GM23338 (cell line): ENCODE measurements around the gene FAM47C. TPM values are rescaled to one million over a fixed set of nuclear protein-coding genes. Genes with fewer than 3 reads are reported as not detected.

Source experiments
- ATAC-seq: fragments of 200-7000 bp; cut with Tn5 transposase; 3 replicates; pipeline ENCODE4 v1.9.1; 2020
- DNase-seq: peaks from one replicate; pipeline ENCODE4 v3.0.0-alpha.2; 2015; ENCODE audit warnings: low spot score
- H2AFZ ChIP-seq: fragments of 200-600 bp; sonication (generic); 2 replicates; pipeline ENCODE4 v1.8.0; 2016; ENCODE audit warnings: antibody characterized with exemption, mild to moderate bottlenecking, moderate library complexity
- H3F3A ChIP-seq: fragments of 200-600 bp; sonication (generic); replicated peaks from 2 replicates; pipeline ENCODE4 v1.8.0; 2017; ENCODE audit warnings: antibody characterized with exemption, mixed run types, low read depth
- H3K27ac ChIP-seq: fragments of 200-600 bp; sonication (generic); 2 replicates; pipeline ENCODE4 v1.6.1; 2016; ENCODE audit warnings: low read depth
- H3K27me3 ChIP-seq: fragments of 200-600 bp; sonication (generic); 2 replicates; pipeline ENCODE4 v1.8.0; 2016; ENCODE audit warnings: mild to moderate bottlenecking, mixed run types, moderate library complexity; ENCODE audit not compliant: insufficient read depth
- H3K36me3 ChIP-seq: fragments of 200-600 bp; sonication (generic); 2 replicates; pipeline ENCODE4 v1.8.0; 2016; ENCODE audit warnings: mild to moderate bottlenecking; ENCODE audit not compliant: insufficient read depth
- H3K4me1 ChIP-seq: fragments of 200-600 bp; sonication (generic); 2 replicates; pipeline ENCODE4 v1.8.0; 2016; ENCODE audit warnings: mild to moderate bottlenecking, moderate library complexity; ENCODE audit not compliant: insufficient read depth
- H3K4me2 ChIP-seq: fragments of 200-600 bp; sonication (generic); 2 replicates; pipeline ENCODE4 v1.7.1; 2017; ENCODE audit warnings: mixed run types
- H3K4me3 ChIP-seq: fragments of 200-600 bp; sonication (generic); 2 replicates; pipeline ENCODE4 v1.6.1; 2016; ENCODE audit warnings: mixed run types
- H3K79me2 ChIP-seq: fragments of 200-600 bp; sonication (generic); replicated peaks from 2 replicates; pipeline ENCODE4 v1.8.0; 2017; ENCODE audit warnings: mild to moderate bottlenecking; ENCODE audit not compliant: insufficient read depth
- H3K9me2 ChIP-seq: fragments of 200-600 bp; sonication (generic); 2 replicates; pipeline ENCODE4 v1.8.0; 2017; ENCODE audit not compliant: insufficient read depth
- H4K20me1 ChIP-seq: fragments of 200-600 bp; sonication (generic); replicated peaks from 2 replicates; pipeline ENCODE4 v1.8.0; 2017; ENCODE audit warnings: mild to moderate bottlenecking; ENCODE audit not compliant: insufficient read depth
- H3K27ac Mint-ChIP-seq: 2 replicates; pipeline ENCODE4 v1.8.0; 2020; ENCODE audit warnings: inconsistent platforms, mild to moderate bottlenecking, moderate library complexity, mixed read lengths
- H3K27me3 Mint-ChIP-seq: 3 replicates; pipeline ENCODE4 v1.8.0; 2022; ENCODE audit warnings: low read depth, mild to moderate bottlenecking, moderate library complexity, mixed read lengths, inconsistent platforms; ENCODE audit not compliant: insufficient read depth, poor library complexity
- H3K36me3 Mint-ChIP-seq: 3 replicates; pipeline ENCODE4 v1.8.0; 2021; ENCODE audit warnings: low read depth, mild to moderate bottlenecking, inconsistent platforms, moderate library complexity, mixed read lengths
- H3K4me1 Mint-ChIP-seq: 3 replicates; pipeline ENCODE4 v1.8.0; 2020; ENCODE audit warnings: mild to moderate bottlenecking, inconsistent platforms, mixed read lengths
- H3K4me3 Mint-ChIP-seq: 3 replicates; pipeline ENCODE4 v1.8.0; 2021; ENCODE audit warnings: moderate library complexity, mild to moderate bottlenecking, inconsistent platforms, mixed read lengths
- H3K9me3 Mint-ChIP-seq: 3 replicates; pipeline ENCODE4 v1.8.0; 2020; ENCODE audit warnings: moderate library complexity, mild to moderate bottlenecking, inconsistent platforms, mixed read lengths
- CREB1 ChIP-seq: fragments of 250-450 bp; sonication (Bioruptor Pico); IDR thresholded peaks from 2 replicates; pipeline ENCODE4 v1.5.0; 2020; ENCODE audit warnings: low read depth, mild to moderate bottlenecking, moderate library complexity
- CTCF ChIP-seq, 2 experiments: fragments of 200-600 bp in 1 of 2; sonication (generic) in 1 of 2; conservative IDR thresholded peaks; 2 replicates each; pipeline versions ENCODE4 v1.5.1 to v1.6.1; 2016 to 2017; ENCODE audit warnings: antibody characterized with exemption in 2 of 2, low read depth in 2 of 2, mild to moderate bottlenecking in 2 of 2, moderate library complexity in 1 of 2
- ETS1 ChIP-seq: IDR thresholded peaks from 2 replicates; pipeline ENCODE4 v1.6.1; 2016; ENCODE audit warnings: antibody characterized with exemption
- EZH2 ChIP-seq: fragments of 200-600 bp; sonication (generic); IDR thresholded peaks from one replicate; pipeline ENCODE4 v1.8.0; 2017; ENCODE audit warnings: antibody characterized with exemption, mild to moderate bottlenecking, low read depth; ENCODE audit not compliant: unreplicated experiment
- EZH2phosphoT487 ChIP-seq: fragments of 200-600 bp; sonication (generic); IDR thresholded peaks from one replicate; pipeline ENCODE4 v1.8.1; 2018; ENCODE audit warnings: antibody characterized with exemption; ENCODE audit not compliant: unreplicated experiment
- JUNB ChIP-seq: IDR thresholded peaks from one replicate; pipeline ENCODE4 v1.6.1; 2016; ENCODE audit warnings: antibody characterized with exemption; ENCODE audit not compliant: unreplicated experiment
- NANOG ChIP-seq: IDR thresholded peaks from 2 replicates; pipeline ENCODE4 v1.6.1; 2016; ENCODE audit warnings: antibody characterized with exemption, borderline replicate concordance
- POLR2AphosphoS5 ChIP-seq: IDR thresholded peaks from 2 replicates; pipeline ENCODE4 v1.6.1; 2016; ENCODE audit warnings: antibody characterized with exemption, low read depth
- REST ChIP-seq: IDR thresholded peaks from one replicate; pipeline ENCODE4 v1.6.1; 2018; ENCODE audit warnings: antibody characterized with exemption; ENCODE audit not compliant: unreplicated experiment
- STAT1 ChIP-seq: IDR thresholded peaks from one replicate; pipeline ENCODE4 v1.6.1; 2016; ENCODE audit warnings: antibody characterized with exemption; ENCODE audit not compliant: unreplicated experiment
- ZNF114 ChIP-seq: fragments of 250-450 bp; sonication (Bioruptor Pico); IDR thresholded peaks from 2 replicates; pipeline ENCODE4 v1.5.0; 2020; ENCODE audit warnings: mild to moderate bottlenecking, moderate library complexity
- ZNF331 ChIP-seq: fragments of 250-450 bp; sonication (Bioruptor Pico); IDR thresholded peaks from 2 replicates; pipeline ENCODE4 v1.5.0; 2020; ENCODE audit warnings: low read depth, mild to moderate bottlenecking, moderate library complexity
- ZNF462 ChIP-seq: fragments of 250-450 bp; sonication (Bioruptor Pico); IDR thresholded peaks from 2 replicates; pipeline ENCODE4 v1.5.0; 2020; ENCODE audit warnings: mild to moderate bottlenecking, moderate library complexity
- polyA plus RNA-seq: library from polyadenylated mRNA; unstranded; fragments of >200 nt; fragmentation: Nextera tagmentation; extraction: Ambion mirVana; gene quantifications from 2 replicates; pipeline ENCODE4 v1.2.1, GENCODE V29; 2016
- total RNA-seq: library from RNA; depleted of rRNA; stranded (reverse); fragments of >200 nt; shearing (Covaris generic); gene quantifications from 2 replicates; pipeline ENCODE4 v1.2.3, GENCODE V29; 2014

The FAM47C gene
- total and polyA plus RNA-seq, 2 experiments from 2014 or later, result not detected

GRCh38 chrX:36978886-36979285, 29.3 kb upstream of the FAM47C start:
- no peaks in the 10 kb centered on the region for H3K36me3 ChIP-seq
- H3K27ac ChIP-seq, result no peak overlapping the region
- no peak overlapping the region for H2AFZ ChIP-seq
- Mint-ChIP-seq H3K27ac (no peak overlapping the region), H3K9me3 (no peaks in the 10 kb centered on the region), H3K4me3 (no peak overlapping the region), H3K36me3 (no peaks in the 10 kb centered on the region), H3K27me3 (no peaks in the 10 kb centered on the region), H3K4me1 (peaks cover 7% of the 10 kb centered on the region)
- ATAC-seq, result no peak
- H3K79me2 ChIP-seq, result no peaks in the 10 kb centered on the region
- no peaks in the 10 kb centered on the region for H3K27me3 ChIP-seq
- no peaks in the 10 kb centered on the region for H3K9me2 ChIP-seq
- H3F3A ChIP-seq, result no peaks in the 10 kb centered on the region
- no peak for DNase-seq
- TF ChIP-seq EZH2phosphoT487, result no peak
- no peak for TF ChIP-seq REST
- TF ChIP-seq ZNF462, result no peak
- no peak for TF ChIP-seq EZH2
- no peak for TF ChIP-seq POLR2AphosphoS5
- no peak for TF ChIP-seq ZNF114 (CRISPR knock-in tag)
- no peak for TF ChIP-seq NANOG
- TF ChIP-seq CTCF (conservative IDR thresholded peaks at IDR 0.05; ENCODE audit: low read depth in 2 of 2), result no peak
- no peak for TF ChIP-seq CREB1 (CRISPR knock-in tag)
- TF ChIP-seq STAT1, result no peak
- no peak for TF ChIP-seq ZNF331 (CRISPR knock-in tag)
- no peak for TF ChIP-seq JUNB
- TF ChIP-seq ETS1, result no peak
- no peaks in the 10 kb centered on the region for H4K20me1 ChIP-seq
- no peaks in the 10 kb centered on the region for H3K4me1 ChIP-seq
- H3K4me3 ChIP-seq, result no peak overlapping the region
- no peak overlapping the region for H3K4me2 ChIP-seq
